ENCODE measurements around the gene NIPAL4. TPM values are rescaled to one million over a fixed set of nuclear protein-coding genes. Genes with fewer than 3 reads are reported as not detected.

NIPAL4 gene
- total RNA-seq, 1 donor from 2014 or later = 2.8 TPM

GRCh38 chr5:157473383-157474320 is 13.6 kb downstream of the NIPAL4 start:
- Mint-ChIP-seq H3K27me3 (no peaks in the 10 kb centered on the region), H3K36me3 (ENCODE audit: low read depth) (peaks cover 88% of the 10 kb centered on the region), H3K9me3 (no peaks in the 10 kb centered on the region), H3K4me3 (no peak overlapping the region), H3K27ac (peak overlapping the region; percentile 76), H3K4me1 (peaks cover 61% of the 10 kb centered on the region)
- ChIA-PET CTCF (interaction anchor here (3.1 to 5.0 kb wide), 2 partner anchors 41 kb away, joined by 26 to 37 read pairs; no protein-coding TSS in a partner anchor), POLR2A (interaction anchor here (0.9 kb wide), 1 partner anchor 12 kb away, joined by 3 read pairs; no protein-coding TSS in a partner anchor)
- no peak for ATAC-seq (ENCODE audit: low read depth)
- intact Hi-C loops (cut with micrococcal nuclease) = loop anchor here (10.0 kb wide), 2 partner anchors 89 to 329 kb away; partner anchors contain the start of gene MED7
- no peak for DNase-seq
- no peak for TF ChIP-seq CTCF (IDR thresholded peaks at IDR 0.05)

GRCh38 chr5:157475432-157475831 is 15.4 kb downstream of the NIPAL4 start:
- no peaks in the 10 kb centered on the region for H3K9me3 Mint-ChIP-seq
- peaks cover 73% of the 10 kb centered on the region for H3K4me1 Mint-ChIP-seq
- H3K27me3 Mint-ChIP-seq = no peaks in the 10 kb centered on the region
- ChIA-PET CTCF (interaction anchor here (5.0 kb wide), 1 partner anchor 43 kb away, joined by 37 read pairs; no protein-coding TSS in a partner anchor), POLR2A (interaction anchor here (0.7 to 1.0 kb wide), 3 partner anchors 21 to 451 kb away, joined by 3 to 5 read pairs (median 3); no protein-coding TSS in a partner anchor)
- no peak for DNase-seq
- peaks cover 94% of the 10 kb centered on the region for H3K36me3 Mint-ChIP-seq (ENCODE audit: low read depth)
- intact Hi-C loops (cut with micrococcal nuclease) = loop anchor here (5.0 to 10.0 kb wide), 3 partner anchors 91 to 331 kb away; partner anchors contain the start of gene MED7
- ATAC-seq (ENCODE audit: low read depth) = no peak
- peak overlapping the region; percentile 76 for H3K27ac Mint-ChIP-seq
- no peak overlapping the region for H3K4me3 Mint-ChIP-seq
- TF ChIP-seq CTCF (IDR thresholded peaks at IDR 0.05) = no peak

- ChIA-PET POLR2A (interaction anchor here (0.7 to 1.6 kb wide), 2 partner anchors 45 to 97 kb away, joined by 3 to 4 read pairs; no protein-coding TSS in a partner anchor), CTCF (interaction anchor here (0.8 to 5.0 kb wide), 11 partner anchors 8 to 266 kb away, joined by 3 to 37 read pairs (median 5); no protein-coding TSS in a partner anchor)
- no peak for TF ChIP-seq CTCF (IDR thresholded peaks at IDR 0.05)
- no peak for ATAC-seq (ENCODE audit: low read depth)
- Mint-ChIP-seq H3K27me3 (no peaks in the 10 kb centered on the region), H3K27ac (peak overlapping the region; percentile 68), H3K4me3 (no peak overlapping the region), H3K9me3 (no peaks in the 10 kb centered on the region), H3K4me1 (peaks cover 76% of the 10 kb centered on the region), H3K36me3 (ENCODE audit: low read depth) (peaks cover 92% of the 10 kb centered on the region)
- no peak for DNase-seq
- intact Hi-C loops (cut with micrococcal nuclease) = loop anchor here (1.0 to 10.0 kb wide), 7 partner anchors 16 to 332 kb away; partner anchors contain the start of genes MED7 and NIPAL4
These were observed 16.8 kb downstream of the NIPAL4 start for GRCh38 chr5:157476702-157477408.

GRCh38 chr5:157477814-157478494 is 17.9 kb downstream of the NIPAL4 start:
- H3K27me3 Mint-ChIP-seq = no peaks in the 10 kb centered on the region
- H3K4me3 Mint-ChIP-seq = peak overlapping the region; percentile 24
- TF ChIP-seq CTCF (IDR thresholded peaks at IDR 0.05) = no peak
- no peak for DNase-seq
- peak overlapping the region; percentile 92 for H3K27ac Mint-ChIP-seq
- ChIA-PET POLR2A (interaction anchor here (1.6 kb wide), 1 partner anchor 96 kb away, joined by 4 read pairs; no protein-coding TSS in a partner anchor), CTCF (interaction anchor here (1.0 to 5.0 kb wide), 8 partner anchors 7 to 266 kb away, joined by 3 to 37 read pairs (median 6); partner anchors contain the start of gene LSM11)
- peaks cover 76% of the 10 kb centered on the region for H3K4me1 Mint-ChIP-seq
- ATAC-seq (ENCODE audit: low read depth) = no peak
- no peaks in the 10 kb centered on the region for H3K9me3 Mint-ChIP-seq
- peaks cover 92% of the 10 kb centered on the region for H3K36me3 Mint-ChIP-seq (ENCODE audit: low read depth)
- intact Hi-C loops (cut with micrococcal nuclease) = loop anchor here (1.0 to 10.0 kb wide), 8 partner anchors 17 to 333 kb away; partner anchors contain the start of genes MED7 and NIPAL4

Measured in activated B cell treated with CpG ODN at 0.5 μM for 24 hours (primary cell).